Immature natural killer cell (primary cell): ENCODE data around the gene TRPV2. TPM values are rescaled to one million over a fixed set of nuclear protein-coding genes. Genes with fewer than 3 reads are reported as not detected.

Experiments used
- DNase-seq, 3 donors: peaks; one replicate each; pipeline ENCODE4 v3.0.0; 2022; ENCODE audit warnings: mixed read lengths in 1 of 3
- H3K27ac Mint-ChIP-seq, 6 donors: one replicate each; pipeline ENCODE4 v1.8.0; 2020; ENCODE audit warnings: mixed read lengths in 6 of 6, mild to moderate bottlenecking in 5 of 6, inconsistent platforms in 4 of 6, moderate library complexity in 3 of 6
- H3K27me3 Mint-ChIP-seq, 3 donors: one replicate each; pipeline ENCODE4 v1.8.0; 2020 to 2021; ENCODE audit warnings: low read depth in 3 of 3, mild to moderate bottlenecking in 3 of 3, mixed read lengths in 3 of 3, moderate library complexity in 3 of 3, inconsistent platforms in 1 of 3
- H3K36me3 Mint-ChIP-seq, 3 donors: one replicate each; pipeline ENCODE4 v1.8.0; 2020; ENCODE audit warnings: mixed read lengths in 3 of 3, inconsistent platforms in 2 of 3, mild to moderate bottlenecking in 2 of 3
- H3K4me1 Mint-ChIP-seq, 2 donors: one replicate each; pipeline ENCODE4 v1.8.0; 2020; ENCODE audit warnings: inconsistent platforms in 2 of 2, mild to moderate bottlenecking in 2 of 2, mixed read lengths in 2 of 2, moderate library complexity in 1 of 2
- H3K4me3 Mint-ChIP-seq, 5 donors: one replicate each; pipeline ENCODE4 v1.8.0; 2020; ENCODE audit warnings: mild to moderate bottlenecking in 5 of 5, mixed read lengths in 5 of 5, inconsistent platforms in 3 of 5, moderate library complexity in 3 of 5
- H3K9me3 Mint-ChIP-seq, 6 donors: one replicate each; pipeline ENCODE4 v1.8.0; 2020; ENCODE audit warnings: mild to moderate bottlenecking in 6 of 6, mixed read lengths in 6 of 6, inconsistent platforms in 4 of 6, moderate library complexity in 3 of 6
- polyA plus RNA-seq, 3 donors: library from polyadenylated mRNA; unstranded; fragments of 300-500 nt; fragmentation: Illumina TruSeq; gene quantifications; one replicate each; pipeline ENCODE4 v1.2.3, GENCODE V29; 2021

The TRPV2 gene
- polyA plus RNA-seq, 3 donors from 2014 or later: 151 to 206 (median 202) TPM

DNA sequence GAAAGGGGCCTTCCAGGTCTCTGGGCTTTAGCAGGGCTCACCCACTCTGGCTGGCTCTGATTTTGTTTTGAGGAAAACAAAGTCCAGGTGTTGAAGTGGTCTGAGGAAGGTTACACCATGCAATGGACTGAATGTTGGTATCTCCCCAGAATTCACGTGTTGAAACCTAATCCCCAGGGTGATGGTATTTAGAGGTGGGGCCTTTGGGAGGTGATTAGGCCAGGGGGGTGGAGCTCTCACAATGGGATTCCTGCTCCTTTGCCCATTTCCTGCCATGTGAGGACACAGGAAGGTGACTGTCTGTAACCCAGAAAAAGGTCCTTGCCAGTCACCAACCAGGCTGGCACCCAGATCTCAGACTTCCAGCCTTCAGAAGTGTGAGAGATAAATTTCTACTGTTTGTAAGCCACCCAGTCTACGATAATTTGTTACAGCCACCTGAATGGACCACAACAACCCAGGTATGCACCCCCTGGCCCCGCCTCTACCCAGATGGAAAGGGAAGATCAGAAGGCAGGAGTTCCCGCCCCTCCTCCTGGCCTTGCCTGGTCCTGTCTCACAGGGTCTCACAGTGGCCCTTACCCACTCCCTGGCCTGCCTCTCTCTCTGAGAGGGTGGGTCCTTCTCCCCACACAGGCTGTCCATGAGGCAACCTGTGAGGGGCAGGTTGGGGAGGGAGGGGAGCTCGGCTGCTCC is 44.6 kb downstream of the TRPV2 start:
- DNase-seq: no peak
- H3K36me3 Mint-ChIP-seq: no peaks in the 10 kb centered on the region
- peak overlapping the region in 1 of 6 donors; percentile 34 for H3K27ac Mint-ChIP-seq

DNA sequence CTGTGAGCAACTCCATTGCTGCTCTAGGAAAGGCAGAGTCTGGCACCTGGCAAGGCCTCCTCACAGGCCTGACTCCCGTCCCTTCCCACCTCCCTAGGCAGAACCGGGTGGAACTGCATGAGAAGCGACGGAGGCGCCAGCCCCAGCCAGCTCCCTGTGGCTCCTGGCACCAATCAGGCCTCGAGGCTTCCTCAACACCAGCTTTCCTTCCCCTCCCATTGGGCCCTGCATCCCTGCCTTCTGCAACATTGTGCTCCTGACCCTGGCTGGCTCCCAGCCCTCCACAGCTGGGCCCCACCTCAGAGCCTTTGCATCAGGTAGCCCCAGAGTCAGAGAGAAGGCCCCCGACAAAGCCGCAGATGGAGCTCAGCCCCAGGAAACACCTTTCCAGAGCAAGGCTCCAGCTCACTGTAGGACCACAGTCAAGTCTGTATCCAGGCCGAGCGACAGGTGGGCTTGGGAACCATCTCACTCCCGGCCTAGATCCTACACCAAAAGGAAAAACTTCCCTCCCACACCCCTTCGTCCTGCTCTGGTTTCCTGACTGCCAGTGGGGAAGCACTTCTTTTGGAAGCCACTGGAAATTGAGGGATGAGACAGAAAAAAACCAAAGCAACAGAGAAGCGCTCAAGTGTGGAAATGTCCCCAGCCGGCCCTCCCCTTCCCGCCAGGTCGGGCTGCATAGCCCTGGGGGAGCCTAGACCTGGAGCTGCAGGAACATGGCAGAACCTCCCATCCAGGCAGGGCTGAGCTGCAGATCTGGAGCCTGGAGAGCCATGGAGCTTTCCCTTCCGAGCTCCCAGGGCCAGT is 45.6 kb downstream of the TRPV2 start:
- Mint-ChIP-seq H3K9me3 (no peaks in the 10 kb centered on the region), H3K4me1 (no peaks in the 10 kb centered on the region), H3K27me3 (peaks cover 0 to 8% (median 1%) of the 10 kb centered on the region in 3 donors), H3K27ac (peak overlapping the region in 1 of 6 donors; percentile 4), H3K4me3 (no peak overlapping the region), H3K36me3 (no peaks in the 10 kb centered on the region)
- no peak for DNase-seq

More for the DNA sequence above, 44.6 kb downstream of the TRPV2 start:
- no peaks in the 10 kb centered on the region for H3K9me3 Mint-ChIP-seq
- H3K4me3 Mint-ChIP-seq: no peak overlapping the region
- H3K27me3 Mint-ChIP-seq: peaks cover 0 to 6% (median 1%) of the 10 kb centered on the region in 3 donors
- H3K4me1 Mint-ChIP-seq: no peaks in the 10 kb centered on the region

DNA sequence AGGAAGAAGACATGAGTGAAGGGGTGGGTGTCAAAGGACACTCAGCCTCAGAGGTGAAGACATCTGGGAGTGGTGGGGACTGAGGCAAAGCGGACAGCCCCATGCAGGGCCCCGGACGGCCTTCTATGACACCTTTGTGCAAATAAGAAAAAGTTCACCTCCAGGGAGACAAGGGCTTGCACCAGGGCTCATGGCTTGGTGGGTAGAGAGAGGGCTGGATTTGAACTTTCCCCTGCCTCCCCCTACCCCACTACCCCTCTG is 46.2 kb downstream of the TRPV2 start:
- no peaks in the 10 kb centered on the region for H3K36me3 Mint-ChIP-seq
- peaks cover 0 to 8% (median 0%) of the 10 kb centered on the region in 3 donors for H3K27me3 Mint-ChIP-seq
- H3K4me1 Mint-ChIP-seq: no peaks in the 10 kb centered on the region
- H3K4me3 Mint-ChIP-seq: no peak overlapping the region
- H3K9me3 Mint-ChIP-seq: no peaks in the 10 kb centered on the region
- DNase-seq: no peak
- no peak overlapping the region for H3K27ac Mint-ChIP-seq

- no peak overlapping the region for H3K27ac Mint-ChIP-seq
- no peaks in the 10 kb centered on the region for H3K4me1 Mint-ChIP-seq
- no peaks in the 10 kb centered on the region for H3K36me3 Mint-ChIP-seq
- DNase-seq: no peak
- no peak overlapping the region for H3K4me3 Mint-ChIP-seq
- H3K9me3 Mint-ChIP-seq: no peaks in the 10 kb centered on the region
- peaks cover 0 to 8% (median 0%) of the 10 kb centered on the region in 3 donors for H3K27me3 Mint-ChIP-seq
Measured at GRCh38 chr17:16462070-16462864, 46.9 kb downstream of the TRPV2 start.

- Mint-ChIP-seq H3K4me3 (no peak overlapping the region), H3K9me3 (no peaks in the 10 kb centered on the region), H3K36me3 (no peaks in the 10 kb centered on the region), H3K27me3 (peaks cover 0 to 6% (median 0%) of the 10 kb centered on the region in 3 donors), H3K27ac (no peak overlapping the region), H3K4me1 (no peaks in the 10 kb centered on the region)
- DNase-seq: no peak
Measured at GRCh38 chr17:16463358-16464302, 48.3 kb downstream of the TRPV2 start.

- Mint-ChIP-seq H3K4me1 (no peaks in the 10 kb centered on the region), H3K27ac (no peak overlapping the region), H3K4me3 (no peak overlapping the region)
Measured at GRCh38 chr17:16464303-16465051, 49.1 kb downstream of the TRPV2 start.

DNA sequence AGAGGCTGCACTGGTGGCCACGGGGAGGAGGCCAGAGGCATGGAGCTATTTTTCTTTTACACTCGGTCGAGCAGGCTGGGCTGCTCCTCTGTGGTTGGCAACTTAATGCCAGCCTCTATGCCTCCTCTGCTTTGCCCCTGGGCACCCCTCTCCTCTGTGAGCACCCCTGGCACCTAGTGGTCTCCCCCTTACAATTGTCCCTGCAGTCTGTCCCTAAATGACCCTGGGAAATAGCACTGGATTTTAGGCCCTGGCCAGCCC is 49.6 kb downstream of the TRPV2 start:
- H3K27me3 Mint-ChIP-seq: peaks cover 0 to 4% (median 2%) of the 10 kb centered on the region in 3 donors

More at GRCh38 chr17:16464303-16465051, 49.1 kb downstream of the TRPV2 start:
- H3K36me3 Mint-ChIP-seq: no peaks in the 10 kb centered on the region
- no peak for DNase-seq
- no peaks in the 10 kb centered on the region for H3K9me3 Mint-ChIP-seq
- peaks cover 0 to 6% (median 2%) of the 10 kb centered on the region in 3 donors for H3K27me3 Mint-ChIP-seq

DNA sequence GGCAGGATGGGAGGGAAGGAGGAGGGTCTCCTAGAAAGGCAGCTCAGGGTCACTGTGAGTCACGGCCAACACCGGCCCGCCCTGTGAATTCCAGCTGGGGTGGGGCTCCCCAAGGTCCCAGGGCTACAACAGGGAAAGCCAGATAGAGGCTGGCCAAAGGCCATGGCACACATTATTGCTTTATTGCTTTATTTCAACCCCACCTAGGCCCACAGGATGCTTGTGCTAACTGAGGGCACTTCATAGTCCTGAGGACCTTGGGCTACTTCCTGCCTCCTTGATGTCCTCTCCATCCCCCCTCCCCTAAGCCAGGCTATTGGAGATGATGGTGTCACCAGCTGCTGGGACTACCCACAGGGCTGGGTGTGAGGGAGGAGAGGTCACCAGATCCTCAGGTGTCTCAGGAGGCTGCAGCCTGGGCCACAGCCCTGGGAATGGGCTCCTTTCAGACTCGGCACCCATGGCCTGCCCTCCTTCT is 50.5 kb downstream of the TRPV2 start:
- no peaks in the 10 kb centered on the region for H3K36me3 Mint-ChIP-seq
- H3K4me1 Mint-ChIP-seq: no peaks in the 10 kb centered on the region
- peaks cover 0 to 4% (median 2%) of the 10 kb centered on the region in 3 donors for H3K27me3 Mint-ChIP-seq

More for the DNA sequence above, 49.6 kb downstream of the TRPV2 start:
- Mint-ChIP-seq H3K4me1 (no peaks in the 10 kb centered on the region), H3K27ac (no peak overlapping the region), H3K4me3 (no peak overlapping the region), H3K9me3 (no peaks in the 10 kb centered on the region), H3K36me3 (no peaks in the 10 kb centered on the region)
- no peak for DNase-seq

GRCh38 chr17:16466407-16466806 is 51.0 kb downstream of the TRPV2 start:
- no peak for DNase-seq
- peak overlapping the region in 1 of 6 donors; percentile 30 for H3K27ac Mint-ChIP-seq
- H3K36me3 Mint-ChIP-seq: no peaks in the 10 kb centered on the region
- no peak overlapping the region for H3K4me3 Mint-ChIP-seq
- no peaks in the 10 kb centered on the region for H3K4me1 Mint-ChIP-seq
- no peaks in the 10 kb centered on the region for H3K9me3 Mint-ChIP-seq
- H3K27me3 Mint-ChIP-seq: peaks cover 0 to 4% (median 2%) of the 10 kb centered on the region in 3 donors

More for the DNA sequence above, 50.5 kb downstream of the TRPV2 start:
- H3K9me3 Mint-ChIP-seq: no peaks in the 10 kb centered on the region
- no peak for DNase-seq
- H3K4me3 Mint-ChIP-seq: no peak overlapping the region
- H3K27ac Mint-ChIP-seq: no peak overlapping the region

GRCh38 chr17:16467044-16467443 is 51.7 kb downstream of the TRPV2 start:
- Mint-ChIP-seq H3K27me3 (peaks cover 0 to 4% (median 2%) of the 10 kb centered on the region in 3 donors), H3K36me3 (no peaks in the 10 kb centered on the region), H3K4me3 (no peak overlapping the region), H3K4me1 (no peaks in the 10 kb centered on the region), H3K27ac (no peak overlapping the region), H3K9me3 (no peaks in the 10 kb centered on the region)
- no peak for DNase-seq

- Mint-ChIP-seq H3K4me1 (no peaks in the 10 kb centered on the region), H3K27me3 (peaks cover 0 to 2% (median 2%) of the 10 kb centered on the region in 3 donors), H3K9me3 (no peaks in the 10 kb centered on the region), H3K4me3 (no peak overlapping the region), H3K27ac (no peak overlapping the region), H3K36me3 (no peaks in the 10 kb centered on the region)
- DNase-seq: no peak
Measured at GRCh38 chr17:16467886-16468285, 52.5 kb downstream of the TRPV2 start.

GRCh38 chr17:16468428-16468992 is 53.1 kb downstream of the TRPV2 start:
- H3K9me3 Mint-ChIP-seq: no peaks in the 10 kb centered on the region
- no peak overlapping the region for H3K4me3 Mint-ChIP-seq
- peaks cover 0 to 2% (median 2%) of the 10 kb centered on the region in 3 donors for H3K27me3 Mint-ChIP-seq
- H3K36me3 Mint-ChIP-seq: no peaks in the 10 kb centered on the region
- no peaks in the 10 kb centered on the region for H3K4me1 Mint-ChIP-seq
- no peak for DNase-seq
- no peak overlapping the region for H3K27ac Mint-ChIP-seq
